GM19324 (cell line): ENCODE data around the gene GABRG3.
"Not testable (repeated sequence)": the region's sequence is repeated elsewhere in the genome, so short reads cannot be mapped to it uniquely, and the experiment has no call there.

Experiments
- ATAC-seq: cut with Tn5 transposase; IDR thresholded peaks from one replicate; pipeline ENCODE4 v1.9.1; 2021; ENCODE audit warnings: mild to moderate bottlenecking, moderate library complexity; ENCODE audit not compliant: unreplicated experiment, low FRiP score

Gene GABRG3

DNA sequence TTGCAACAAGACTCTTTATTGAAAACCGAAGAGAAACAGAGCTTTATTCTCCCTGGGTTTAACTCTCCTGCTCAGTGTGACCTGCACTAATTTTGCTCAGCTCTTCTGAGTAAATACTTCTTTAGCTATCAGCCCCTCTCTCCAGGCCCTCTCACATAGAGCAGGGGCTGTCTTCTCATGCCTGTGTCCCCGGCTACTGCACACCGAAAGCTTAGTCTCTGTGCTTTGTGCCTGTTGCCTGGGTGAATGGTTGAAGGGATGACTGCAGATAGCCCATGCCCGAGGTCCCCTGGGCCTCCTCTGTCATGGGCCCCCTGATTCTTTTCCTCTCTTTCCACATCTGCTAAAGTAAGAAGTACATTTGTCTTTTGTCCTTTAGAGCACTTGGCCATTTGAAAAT is 195.9 kb downstream of the GABRG3 start:
- no peak for ATAC-seq

- no peak for ATAC-seq
Observed at GRCh38 chr15:27167738-27168137, 196.8 kb downstream of the GABRG3 start.

- ATAC-seq, result no peak
Observed at GRCh38 chr15:27170851-27171250, 199.9 kb downstream of the GABRG3 start.

- no peak for ATAC-seq
Observed at GRCh38 chr15:27172821-27173220, 201.8 kb downstream of the GABRG3 start.

GRCh38 chr15:27175472-27176153 is 204.6 kb downstream of the GABRG3 start:
- no peak for ATAC-seq

DNA sequence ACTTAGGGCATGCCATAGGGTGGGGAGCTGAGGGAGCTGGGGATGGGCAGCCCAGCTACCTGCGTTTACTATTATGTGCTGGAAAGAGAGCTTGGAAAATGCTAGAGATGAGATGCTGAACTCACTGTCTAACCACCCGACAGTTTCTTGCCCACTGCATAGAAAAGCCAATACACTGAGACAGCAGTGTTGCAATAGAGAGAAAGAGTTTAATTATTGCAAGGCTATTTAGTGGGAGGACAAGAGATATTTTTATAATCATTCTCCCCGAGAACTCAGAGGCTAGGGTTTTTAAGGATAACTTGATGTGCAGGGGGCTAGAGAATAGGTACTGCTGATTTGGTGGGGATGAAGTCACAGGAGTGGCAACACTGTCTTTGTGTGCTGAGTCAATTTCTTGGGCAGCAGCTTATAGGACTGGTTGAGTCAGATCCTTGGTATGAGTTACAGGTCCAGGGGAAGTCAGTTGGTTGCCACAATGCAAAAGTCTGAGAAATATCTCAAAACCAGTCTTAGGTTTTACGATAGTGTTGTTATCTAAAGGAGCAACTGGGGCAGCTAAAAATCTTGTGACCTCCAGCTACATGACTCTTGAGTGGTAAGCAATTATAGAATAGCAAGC is 205.9 kb downstream of the GABRG3 start:
- no peak for ATAC-seq

DNA sequence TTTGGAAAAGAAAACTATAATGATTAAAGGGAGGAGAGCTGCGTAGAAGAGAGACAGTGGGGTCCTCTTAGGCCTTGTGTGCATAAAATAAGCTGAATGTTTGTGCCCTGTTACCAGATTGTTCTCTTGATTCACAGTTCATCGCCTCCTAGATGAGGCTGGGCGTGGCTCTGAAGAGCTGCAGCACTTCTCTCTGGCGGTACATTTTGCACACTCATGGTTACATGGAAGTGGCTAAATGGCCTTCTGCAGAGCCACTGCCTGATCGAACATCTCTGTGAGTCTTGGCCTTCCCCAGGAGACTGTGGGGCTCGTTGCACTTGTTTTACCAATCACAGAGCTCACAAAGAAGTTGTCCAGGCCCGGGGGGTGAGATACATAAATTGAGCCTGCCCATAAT is 208.8 kb downstream of the GABRG3 start:
- no peak for ATAC-seq

DNA sequence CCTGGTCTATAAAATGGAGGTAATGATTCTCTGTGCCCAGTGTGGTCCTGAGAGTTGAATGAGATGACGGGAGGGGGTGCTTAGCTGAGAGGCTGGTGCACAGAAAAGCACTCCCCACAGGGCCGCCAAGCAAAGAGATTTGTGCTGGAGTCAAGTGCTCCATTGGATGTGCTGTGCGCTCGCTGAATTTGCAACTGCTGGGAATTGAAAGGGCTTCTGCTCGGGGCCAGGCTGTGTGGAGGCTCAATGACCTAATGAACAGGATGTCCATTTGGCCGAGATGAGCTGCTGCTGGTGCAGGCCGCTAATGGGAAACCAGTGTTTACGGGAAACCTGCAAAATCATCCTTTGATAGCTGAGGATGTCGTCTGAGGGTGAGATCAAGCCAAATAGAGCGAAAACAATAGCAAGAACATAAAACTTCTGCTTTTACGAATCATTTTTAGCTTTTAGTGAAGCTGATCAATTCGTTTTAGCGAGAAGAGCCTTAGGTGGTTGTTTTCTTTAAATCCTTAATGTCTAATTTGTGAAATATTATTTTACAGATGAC is 211.7 kb downstream of the GABRG3 start:
- ATAC-seq, result no peak

DNA sequence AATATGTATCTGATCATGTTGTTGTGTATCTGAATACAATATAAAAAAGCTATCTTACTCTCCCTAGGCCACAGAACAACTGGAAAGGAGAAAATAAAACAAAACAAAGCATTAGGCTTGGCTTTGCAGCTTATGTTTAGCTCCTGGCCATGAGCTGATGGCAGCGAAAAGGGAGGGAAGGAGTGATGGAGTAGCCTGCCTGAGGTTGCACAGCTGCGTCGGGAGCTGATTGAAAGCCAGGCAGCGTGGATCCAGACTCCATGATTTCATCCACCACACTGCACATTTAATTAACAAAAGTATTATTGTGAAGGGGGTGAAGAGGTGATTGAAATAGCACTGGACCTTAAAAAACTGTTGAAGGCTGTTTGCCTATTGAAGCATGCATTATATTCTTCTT is 212.2 kb downstream of the GABRG3 start:
- no peak for ATAC-seq

GRCh38 chr15:27191515-27191914 is 220.5 kb downstream of the GABRG3 start:
- not testable (repeated sequence) for ATAC-seq

- no peak for ATAC-seq
Observed at GRCh38 chr15:27196691-27197090, 225.7 kb downstream of the GABRG3 start.

- ATAC-seq, result no peak
Observed at GRCh38 chr15:27201425-27201824, 230.4 kb downstream of the GABRG3 start.

DNA sequence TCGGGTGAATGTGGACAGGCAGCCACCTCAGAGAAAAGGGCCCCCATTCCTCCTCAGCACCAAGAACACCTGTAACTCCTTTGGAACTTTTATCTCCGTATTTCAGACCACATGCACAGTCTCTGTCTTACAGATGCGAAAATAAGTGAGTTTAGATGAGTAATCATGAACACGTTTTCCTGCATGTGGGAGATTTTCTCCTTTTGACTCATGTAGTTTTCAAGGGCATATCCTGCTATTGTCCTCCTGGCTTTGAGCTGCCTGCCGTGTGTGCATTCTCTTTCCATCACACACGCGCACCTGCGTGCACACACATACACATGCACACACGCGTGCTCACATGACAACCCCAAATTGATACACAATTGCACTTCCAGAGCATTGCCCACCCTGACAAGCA is 239.2 kb downstream of the GABRG3 start:
- no peak for ATAC-seq

GRCh38 chr15:27214032-27214431 is 243.1 kb downstream of the GABRG3 start:
- ATAC-seq, result no peak

- no peak for ATAC-seq
Observed at GRCh38 chr15:27214961-27215360, 244.0 kb downstream of the GABRG3 start.

GRCh38 chr15:27218426-27218825 is 247.4 kb downstream of the GABRG3 start:
- ATAC-seq, result no peak

GRCh38 chr15:27219636-27220035 is 248.7 kb downstream of the GABRG3 start:
- ATAC-seq, result no peak

DNA sequence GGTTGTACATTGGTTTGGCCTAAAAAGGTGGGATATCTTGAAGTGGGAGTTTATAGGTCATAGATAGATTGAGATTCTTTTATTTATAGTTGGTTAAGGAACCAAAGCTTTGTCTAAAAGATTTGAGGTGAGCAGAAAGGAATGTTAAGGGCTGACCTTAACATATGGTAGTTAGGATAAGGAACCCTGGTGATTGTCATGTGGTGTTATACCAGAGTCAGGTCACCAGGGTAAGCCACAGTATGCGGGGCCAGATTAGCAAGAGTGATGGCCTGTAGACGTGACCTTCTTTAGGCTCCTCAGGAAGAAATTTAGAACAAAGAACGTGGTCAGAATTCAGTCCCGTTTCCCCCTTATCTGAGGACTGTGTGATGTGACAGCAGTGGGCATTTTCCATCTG is 249.2 kb downstream of the GABRG3 start:
- no peak for ATAC-seq

GRCh38 chr15:27222479-27222878 is 251.5 kb downstream of the GABRG3 start:
- ATAC-seq, result no peak

- ATAC-seq, result no peak
Observed at GRCh38 chr15:27223179-27223578, 252.2 kb downstream of the GABRG3 start.

DNA sequence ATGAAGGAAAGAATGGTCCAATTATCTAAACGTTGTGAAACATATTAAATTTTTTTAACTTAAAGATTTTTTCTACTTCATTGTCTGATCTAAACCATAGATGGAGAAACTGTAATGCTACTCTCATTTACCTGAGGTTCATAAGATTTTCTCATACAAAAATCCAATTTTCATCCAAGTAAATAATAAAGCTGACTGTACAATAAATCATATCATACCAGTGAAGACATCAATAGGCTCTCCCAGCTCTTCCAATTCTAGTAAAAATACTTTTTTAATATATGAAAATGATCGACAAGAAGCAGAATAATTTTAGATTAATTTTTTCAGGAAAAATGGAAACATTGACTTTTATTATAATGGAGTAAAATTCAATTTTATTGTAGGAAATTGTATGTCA is 260.8 kb downstream of the GABRG3 start:
- ATAC-seq, result no peak

GRCh38 chr15:27232876-27233275 is 261.9 kb downstream of the GABRG3 start:
- no peak for ATAC-seq
